Upper lobe of left lung (tissue), 4 donors: ENCODE measurements around the gene LRRC18.

Source experiments
- EP300 ChIP-seq, 4 donors: sonication (generic); formaldehyde crosslinking; IDR thresholded peaks; one replicate each; pipeline ENCODE4 v1.5.1; 2017; ENCODE audit warnings: antibody characterized with exemption in 4 of 4, control low read depth in 2 of 4
- POLR2A ChIP-seq, 4 donors: fragments of 450-650 bp; IDR thresholded peaks; one replicate each; pipeline ENCODE4 v1.5.1; 2016 to 2017; ENCODE audit warnings: antibody characterized with exemption in 4 of 4, mild to moderate bottlenecking in 2 of 4
- POLR2AphosphoS5 ChIP-seq, 2 donors: sonication (generic); formaldehyde crosslinking; IDR thresholded peaks; one replicate each; pipeline ENCODE4 v1.5.1; 2017; ENCODE audit warnings: antibody characterized with exemption in 2 of 2
- TF ChIP-seq, protein P1 (sequence below), 6 experiments: fragments of 450-650 bp in 4 of 6; fragments of 200-600 bp in 2 of 6; sonication (generic) in 2 of 6; IDR thresholded peaks; one replicate each; pipeline ENCODE4 v1.5.1; 2016 to 2019; ENCODE audit warnings: antibody characterized with exemption in 6 of 6

DNA sequence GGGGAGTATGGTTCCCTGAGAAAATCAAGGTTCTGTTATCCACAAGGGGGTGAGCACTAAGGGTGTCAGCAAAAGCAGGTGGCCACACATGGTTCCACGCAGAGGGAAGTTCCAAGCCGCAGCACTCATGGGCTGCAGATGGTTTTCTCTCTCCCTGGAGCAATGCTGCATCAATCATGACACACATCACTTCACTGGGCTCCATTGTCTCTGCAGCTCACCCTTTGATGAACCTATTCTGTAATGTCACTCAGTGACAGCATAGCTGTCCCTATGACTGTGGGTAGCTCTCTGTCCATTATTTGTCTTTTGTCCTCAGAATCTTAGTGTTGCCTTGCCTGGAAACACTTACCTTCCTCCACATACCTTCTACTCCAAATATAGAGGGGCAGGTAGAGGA is 34.8 kb downstream of the LRRC18 start:
- TF ChIP-seq POLR2A (IDR thresholded peaks at IDR 0.05) (no peak), EP300 (IDR thresholded peaks at IDR 0.05) (no peak), POLR2AphosphoS5 (IDR thresholded peaks at IDR 0.05) (no peak)
- TF ChIP-seq, protein P1, sequence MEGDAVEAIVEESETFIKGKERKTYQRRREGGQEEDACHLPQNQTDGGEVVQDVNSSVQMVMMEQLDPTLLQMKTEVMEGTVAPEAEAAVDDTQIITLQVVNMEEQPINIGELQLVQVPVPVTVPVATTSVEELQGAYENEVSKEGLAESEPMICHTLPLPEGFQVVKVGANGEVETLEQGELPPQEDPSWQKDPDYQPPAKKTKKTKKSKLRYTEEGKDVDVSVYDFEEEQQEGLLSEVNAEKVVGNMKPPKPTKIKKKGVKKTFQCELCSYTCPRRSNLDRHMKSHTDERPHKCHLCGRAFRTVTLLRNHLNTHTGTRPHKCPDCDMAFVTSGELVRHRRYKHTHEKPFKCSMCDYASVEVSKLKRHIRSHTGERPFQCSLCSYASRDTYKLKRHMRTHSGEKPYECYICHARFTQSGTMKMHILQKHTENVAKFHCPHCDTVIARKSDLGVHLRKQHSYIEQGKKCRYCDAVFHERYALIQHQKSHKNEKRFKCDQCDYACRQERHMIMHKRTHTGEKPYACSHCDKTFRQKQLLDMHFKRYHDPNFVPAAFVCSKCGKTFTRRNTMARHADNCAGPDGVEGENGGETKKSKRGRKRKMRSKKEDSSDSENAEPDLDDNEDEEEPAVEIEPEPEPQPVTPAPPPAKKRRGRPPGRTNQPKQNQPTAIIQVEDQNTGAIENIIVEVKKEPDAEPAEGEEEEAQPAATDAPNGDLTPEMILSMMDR (IDR thresholded peaks at IDR 0.05), result no peak
